SHP77 (cell line): ENCODE measurements around the gene EPHB6.

Source experiments
- DNase-seq, 2 experiments: peaks; one replicate each; lab custom pipeline; 2025; lab: John Stamatoyannopoulos, UW

Gene EPHB6, protein sequence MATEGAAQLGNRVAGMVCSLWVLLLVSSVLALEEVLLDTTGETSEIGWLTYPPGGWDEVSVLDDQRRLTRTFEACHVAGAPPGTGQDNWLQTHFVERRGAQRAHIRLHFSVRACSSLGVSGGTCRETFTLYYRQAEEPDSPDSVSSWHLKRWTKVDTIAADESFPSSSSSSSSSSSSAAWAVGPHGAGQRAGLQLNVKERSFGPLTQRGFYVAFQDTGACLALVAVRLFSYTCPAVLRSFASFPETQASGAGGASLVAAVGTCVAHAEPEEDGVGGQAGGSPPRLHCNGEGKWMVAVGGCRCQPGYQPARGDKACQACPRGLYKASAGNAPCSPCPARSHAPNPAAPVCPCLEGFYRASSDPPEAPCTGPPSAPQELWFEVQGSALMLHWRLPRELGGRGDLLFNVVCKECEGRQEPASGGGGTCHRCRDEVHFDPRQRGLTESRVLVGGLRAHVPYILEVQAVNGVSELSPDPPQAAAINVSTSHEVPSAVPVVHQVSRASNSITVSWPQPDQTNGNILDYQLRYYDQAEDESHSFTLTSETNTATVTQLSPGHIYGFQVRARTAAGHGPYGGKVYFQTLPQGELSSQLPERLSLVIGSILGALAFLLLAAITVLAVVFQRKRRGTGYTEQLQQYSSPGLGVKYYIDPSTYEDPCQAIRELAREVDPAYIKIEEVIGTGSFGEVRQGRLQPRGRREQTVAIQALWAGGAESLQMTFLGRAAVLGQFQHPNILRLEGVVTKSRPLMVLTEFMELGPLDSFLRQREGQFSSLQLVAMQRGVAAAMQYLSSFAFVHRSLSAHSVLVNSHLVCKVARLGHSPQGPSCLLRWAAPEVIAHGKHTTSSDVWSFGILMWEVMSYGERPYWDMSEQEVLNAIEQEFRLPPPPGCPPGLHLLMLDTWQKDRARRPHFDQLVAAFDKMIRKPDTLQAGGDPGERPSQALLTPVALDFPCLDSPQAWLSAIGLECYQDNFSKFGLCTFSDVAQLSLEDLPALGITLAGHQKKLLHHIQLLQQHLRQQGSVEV

DNA sequence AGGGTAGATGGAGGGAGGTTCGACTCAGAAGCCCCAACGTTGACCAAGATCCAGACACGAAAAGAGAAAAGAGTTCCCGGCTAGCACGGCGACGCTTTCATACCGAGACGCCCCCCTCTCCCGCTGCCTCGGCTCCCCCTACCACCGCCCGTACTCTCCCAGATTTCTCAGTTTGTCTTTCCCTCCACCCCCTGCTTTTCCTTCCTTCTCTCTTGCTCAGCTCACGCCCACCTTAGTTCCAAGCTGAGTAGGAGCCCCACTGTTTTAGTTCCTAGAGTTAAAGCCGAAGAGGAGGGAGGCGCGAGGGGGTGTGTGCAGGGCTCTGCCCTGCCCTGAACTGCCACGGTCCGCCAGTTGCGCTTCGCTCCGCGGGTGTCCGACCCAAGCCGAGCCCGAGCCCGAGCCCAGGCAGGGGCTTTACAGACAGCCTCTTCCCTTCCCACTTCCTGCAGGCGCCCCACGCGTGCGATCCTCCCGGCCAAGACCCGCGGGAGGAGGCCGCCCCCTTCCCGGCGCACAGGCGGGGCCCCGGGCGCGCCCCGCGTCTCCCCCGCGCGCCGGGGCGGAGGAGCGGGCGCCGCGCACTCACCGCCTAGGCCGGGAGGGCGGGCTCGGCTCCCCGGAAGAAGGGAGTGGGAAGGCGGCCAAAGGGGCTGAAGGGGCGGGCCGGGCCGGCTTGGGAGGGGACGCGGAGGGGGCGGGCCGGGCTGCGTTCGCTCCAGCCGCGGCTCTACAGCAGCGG is at the start of gene EPHB6:
Gene EPHB6, plus strand, starts transcription at position 705 of the 742 bp plus-strand sequence. CDS start 8,152 bp downstream, outside the sequence.
- DNase-seq = peak in 1 of 2 experiments; percentile 21

DNA sequence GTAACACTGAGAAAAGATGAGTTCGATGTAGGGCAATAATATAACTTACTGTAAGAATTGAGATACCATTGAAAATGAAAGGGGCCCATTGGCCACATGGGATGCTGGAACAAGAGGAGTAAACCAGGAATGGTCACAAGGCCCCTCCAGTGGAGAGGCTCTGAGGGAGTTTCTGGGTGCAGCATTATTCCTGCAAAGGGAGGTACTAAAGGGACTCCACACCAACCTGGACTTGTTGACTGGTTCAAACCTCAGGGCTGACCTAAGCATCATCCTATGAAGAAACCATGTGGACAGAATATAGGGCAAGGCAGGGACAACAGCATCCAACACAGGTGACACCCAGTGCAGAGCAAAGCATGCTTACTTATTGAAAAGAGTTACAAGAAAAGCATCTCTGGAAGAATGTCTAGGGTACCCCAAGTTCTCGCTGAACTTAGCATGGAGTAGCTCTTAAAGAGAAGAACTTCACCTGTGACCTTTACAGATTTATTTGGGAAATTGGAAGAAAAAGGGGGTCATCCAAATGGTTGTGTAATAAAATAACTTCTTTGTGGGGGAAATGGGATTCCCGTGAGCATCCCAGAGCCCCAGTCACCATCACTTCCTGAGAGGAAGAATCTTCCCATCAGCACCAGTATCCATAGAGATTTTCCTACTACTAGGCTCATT is 49.4 kb upstream of the EPHB6 start:
- DNase-seq = no peak

DNA sequence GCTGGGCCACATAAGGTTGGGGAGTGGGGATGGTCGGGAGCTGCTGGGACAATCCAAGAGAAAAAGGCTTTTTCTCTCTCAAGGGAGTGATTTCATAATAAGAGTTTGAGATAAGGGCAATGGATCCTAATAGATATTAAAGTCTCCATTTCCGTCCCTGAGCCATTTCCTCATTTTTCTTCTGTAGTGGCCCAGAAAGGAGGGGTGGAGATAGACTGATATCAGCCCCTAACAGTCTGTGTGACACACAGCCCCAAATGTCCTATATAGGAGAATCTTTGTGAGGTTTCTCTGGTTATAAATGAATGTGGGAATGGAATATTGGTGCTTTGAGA is 48.9 kb upstream of the EPHB6 start:
- DNase-seq = no peak

DNA sequence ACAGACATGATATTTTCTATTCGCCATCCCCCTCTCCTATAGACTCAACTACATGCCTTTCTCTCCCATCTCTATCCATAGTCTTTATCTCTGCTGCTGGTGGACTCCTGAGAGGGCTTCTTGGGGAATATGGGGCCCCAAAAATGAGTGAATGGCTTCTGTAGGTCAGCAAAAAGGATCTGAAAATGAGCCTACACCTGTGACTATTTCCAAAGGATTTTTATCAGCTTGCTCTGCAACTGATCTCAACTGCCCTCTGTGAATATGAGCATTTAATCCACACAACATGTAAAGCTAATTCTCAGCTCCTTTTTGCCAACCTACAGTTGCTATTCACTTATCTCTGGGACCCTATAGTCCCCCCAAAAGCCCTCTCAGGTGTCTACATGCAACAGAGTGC is 47.9 kb upstream of the EPHB6 start:
- no peak for DNase-seq

DNA sequence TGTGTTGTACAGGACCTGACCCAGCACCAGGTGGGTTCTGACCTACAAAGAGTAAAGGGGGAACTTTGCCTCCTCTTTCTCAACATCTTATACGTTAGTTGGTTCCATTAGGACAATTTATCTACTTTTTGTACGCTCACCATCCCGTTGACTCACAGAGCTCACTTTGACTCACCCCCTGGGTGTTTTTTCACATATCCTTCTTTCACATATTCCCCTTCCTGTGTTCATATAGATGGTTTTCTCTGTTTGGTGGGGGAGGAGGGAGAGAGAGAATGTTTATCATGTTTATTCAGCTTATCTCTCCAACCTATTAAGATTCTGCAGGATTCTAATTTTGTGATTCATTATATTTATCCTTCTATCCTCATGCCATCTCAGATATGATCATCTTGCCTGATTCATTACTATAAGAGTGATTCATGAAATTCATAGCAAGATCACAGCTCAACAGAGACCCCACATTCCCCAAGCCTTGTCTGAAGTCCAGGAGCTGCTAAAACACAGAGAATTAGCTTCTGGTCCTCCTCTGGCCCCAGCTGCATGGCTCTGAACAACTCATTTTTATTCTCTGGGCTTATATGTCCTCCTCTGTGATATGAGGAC is 46.9 kb upstream of the EPHB6 start:
- DNase-seq = no peak

DNA sequence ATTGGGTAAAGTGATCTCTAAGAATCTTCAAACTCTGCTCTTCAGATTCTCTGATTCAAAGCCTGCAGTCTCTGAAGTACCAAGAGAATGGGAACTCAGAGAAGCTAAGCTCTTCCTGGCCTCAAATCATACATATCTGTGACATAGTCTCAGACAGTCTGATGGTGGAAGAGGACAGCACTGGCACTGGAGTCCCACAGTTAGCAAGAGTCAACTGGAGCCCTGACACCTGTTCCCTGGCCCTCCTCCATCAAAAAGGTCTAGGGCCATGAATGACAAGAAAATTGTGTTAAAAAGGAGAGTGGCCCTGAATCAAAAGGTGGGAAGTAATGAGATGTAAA is 46.4 kb upstream of the EPHB6 start:
- no peak for DNase-seq

DNA sequence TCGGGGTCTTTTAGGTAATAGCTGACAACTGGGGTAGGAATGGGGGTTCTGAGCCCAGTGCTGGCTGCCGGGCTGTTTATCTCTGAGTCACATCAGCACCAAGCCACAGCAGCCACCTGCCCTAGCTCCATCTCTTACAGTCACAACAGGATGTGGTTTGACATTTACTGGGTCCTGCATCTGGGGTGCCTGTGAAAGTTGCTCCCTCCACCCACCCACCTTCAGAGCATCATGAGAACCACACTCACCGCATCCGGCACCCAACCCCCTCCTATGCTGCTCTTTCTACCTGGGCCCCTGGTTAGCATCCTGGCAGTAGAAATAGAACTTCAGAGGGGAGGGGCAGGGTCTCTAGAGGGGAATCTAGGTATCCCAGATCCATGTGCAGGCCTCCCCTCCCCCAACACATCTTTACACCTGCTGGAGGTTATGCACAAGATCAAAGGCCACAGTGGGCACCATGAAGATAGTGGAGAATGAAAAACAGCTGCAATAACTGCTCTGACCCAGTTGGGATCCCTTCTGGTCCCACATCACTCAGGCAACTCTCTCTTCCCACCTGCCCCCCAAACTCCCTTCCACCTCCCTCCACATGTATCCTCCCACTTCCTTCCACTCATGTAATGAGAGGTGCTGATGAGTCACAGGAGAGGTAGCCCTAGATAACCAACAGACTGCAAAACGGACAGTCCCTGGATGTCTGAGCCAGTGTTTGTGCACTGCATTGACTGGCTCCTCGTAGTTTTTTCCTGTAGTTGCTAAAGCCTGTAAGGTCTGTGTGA is 45.9 kb upstream of the EPHB6 start:
- no peak for DNase-seq

DNA sequence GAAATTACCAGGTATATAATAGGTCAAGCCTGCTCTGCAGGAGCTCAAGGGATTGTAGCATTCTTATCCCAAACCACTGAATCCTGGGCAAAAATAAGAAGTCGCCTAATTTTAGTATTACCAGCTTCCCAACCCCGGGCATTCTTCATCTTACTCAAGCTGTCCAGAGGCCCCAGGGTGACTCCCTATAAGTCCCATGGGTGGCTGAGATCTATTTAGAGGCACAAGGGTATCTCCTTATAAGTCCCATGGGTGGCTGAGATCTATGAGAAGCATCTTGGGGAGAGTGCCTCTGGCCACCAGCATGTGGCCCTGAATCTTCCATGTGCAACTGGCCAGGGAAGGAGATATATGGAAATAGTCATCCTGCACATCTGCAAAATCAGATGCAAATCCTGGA is 45.2 kb upstream of the EPHB6 start:
- no peak for DNase-seq

DNA sequence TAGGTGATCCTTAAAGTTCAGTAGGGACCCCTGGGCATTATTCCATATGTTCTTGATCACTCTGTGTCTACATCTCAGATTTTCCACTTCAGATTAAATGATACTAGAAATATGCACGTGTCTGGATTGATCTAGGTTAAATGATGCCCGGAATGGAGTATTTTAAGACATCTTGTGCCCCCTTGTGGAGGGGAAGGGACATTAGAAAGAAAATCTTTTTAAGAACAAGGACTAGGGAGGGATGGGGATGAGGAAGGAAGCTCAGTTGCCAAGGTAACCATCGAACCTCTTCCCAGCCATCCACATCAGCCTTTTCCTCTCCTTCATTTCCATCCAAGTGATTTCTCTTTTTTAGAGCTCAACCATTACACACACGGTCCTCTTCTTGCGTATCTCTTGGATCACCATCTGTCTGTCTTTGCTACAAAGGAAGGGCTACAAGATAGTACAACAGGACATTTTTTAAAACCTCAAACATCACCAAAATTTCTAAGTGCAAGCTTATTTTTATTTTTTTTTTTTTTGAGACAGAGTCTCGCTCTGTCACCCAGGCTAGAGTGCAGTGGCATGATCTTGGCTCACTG is 43.6 kb upstream of the EPHB6 start:
- peak; percentile 28 to 40 for DNase-seq

DNA sequence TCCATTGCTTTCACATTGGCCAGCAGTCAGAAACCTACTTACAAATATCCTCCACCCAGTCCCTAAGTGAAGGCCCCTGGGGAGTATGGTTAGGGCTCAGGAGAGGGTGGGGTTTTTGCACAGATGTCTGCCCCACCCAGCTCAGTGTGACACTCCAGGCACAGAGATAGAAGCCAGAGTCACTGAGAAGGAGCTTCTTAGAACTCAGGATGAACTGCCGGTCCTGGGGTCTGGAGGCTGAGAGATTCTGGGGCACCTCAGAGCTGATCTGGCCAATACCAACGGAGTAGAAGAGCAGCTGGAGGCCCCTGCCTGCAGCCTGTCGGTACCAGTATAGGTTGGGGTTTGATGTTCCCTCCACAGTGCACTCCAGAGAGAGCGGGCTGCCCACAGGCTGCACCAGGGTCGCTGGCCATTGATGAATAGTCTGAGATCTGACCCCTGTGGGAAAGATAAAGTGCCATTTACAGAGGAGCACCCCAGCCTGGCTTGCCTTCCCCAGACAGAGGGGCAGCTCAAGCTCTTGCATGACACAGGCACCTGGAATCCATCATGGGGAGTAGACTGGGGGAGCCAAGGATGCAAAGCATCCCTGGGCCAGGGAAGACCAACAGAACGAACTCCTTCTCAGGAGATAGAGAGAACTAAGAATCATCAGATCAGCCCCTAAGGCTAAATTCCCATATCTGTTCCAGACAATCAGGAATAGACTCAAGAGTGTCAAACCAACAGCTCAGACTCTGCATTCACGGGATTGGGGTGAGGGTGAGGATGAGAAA is 42.2 kb upstream of the EPHB6 start:
- no peak for DNase-seq

DNA sequence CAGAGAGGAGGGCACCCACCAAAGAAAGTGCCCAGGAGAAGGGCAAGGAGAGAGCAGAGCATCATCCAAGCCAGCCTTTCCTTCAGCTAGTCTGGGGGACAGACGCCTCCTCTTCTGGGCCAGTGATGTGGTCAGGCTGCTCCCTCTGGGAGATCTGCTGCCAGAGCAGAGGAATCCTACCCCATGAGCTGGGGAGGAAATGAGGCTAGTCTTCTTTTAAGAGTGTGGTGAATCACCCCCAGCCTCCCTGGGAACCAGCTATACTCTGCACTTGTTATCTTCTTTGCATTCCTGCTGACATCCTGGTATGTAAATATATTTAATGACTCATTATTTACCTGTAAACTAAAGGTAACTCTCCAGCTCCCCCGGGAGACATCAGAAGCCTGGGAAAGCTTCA is 41.6 kb upstream of the EPHB6 start:
- no peak for DNase-seq

DNA sequence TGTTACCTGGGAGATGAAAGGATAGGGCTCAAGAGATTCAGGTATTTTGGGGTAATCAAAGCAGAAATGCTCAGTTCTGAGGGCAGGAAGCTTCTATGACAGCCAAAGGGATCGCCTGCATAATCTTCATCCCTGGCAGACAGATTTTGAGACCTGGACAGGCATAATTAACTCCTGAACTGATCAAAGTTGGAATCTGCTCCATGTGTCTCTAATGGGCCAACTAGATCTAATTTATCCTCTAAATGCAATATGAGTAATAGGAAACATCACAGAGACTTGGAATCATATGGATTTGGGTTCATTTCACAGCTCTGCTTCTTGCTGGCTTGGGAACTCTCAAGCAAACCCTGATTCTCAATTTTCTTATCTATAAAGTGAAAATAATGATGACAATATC is 41.2 kb upstream of the EPHB6 start:
- DNase-seq = no peak

DNA sequence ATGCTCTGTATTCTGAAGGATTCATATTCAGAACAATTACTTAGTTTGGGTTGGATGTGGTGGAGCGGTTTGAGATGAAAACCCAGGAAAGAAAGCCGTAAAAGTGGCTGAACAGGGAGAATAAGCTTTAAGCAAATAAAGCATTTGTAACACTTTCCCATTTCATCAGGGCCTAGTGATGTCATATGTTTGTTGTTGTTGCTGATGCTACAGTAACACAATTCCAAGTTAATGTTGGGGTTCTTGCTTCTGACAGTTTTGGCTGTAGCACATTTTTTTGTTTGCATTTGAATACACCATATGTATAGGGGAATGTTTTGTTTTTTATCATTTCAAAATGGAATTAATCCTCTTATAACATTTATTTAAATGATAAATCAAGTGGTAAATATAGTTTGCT is 40.4 kb upstream of the EPHB6 start:
- no peak for DNase-seq

DNA sequence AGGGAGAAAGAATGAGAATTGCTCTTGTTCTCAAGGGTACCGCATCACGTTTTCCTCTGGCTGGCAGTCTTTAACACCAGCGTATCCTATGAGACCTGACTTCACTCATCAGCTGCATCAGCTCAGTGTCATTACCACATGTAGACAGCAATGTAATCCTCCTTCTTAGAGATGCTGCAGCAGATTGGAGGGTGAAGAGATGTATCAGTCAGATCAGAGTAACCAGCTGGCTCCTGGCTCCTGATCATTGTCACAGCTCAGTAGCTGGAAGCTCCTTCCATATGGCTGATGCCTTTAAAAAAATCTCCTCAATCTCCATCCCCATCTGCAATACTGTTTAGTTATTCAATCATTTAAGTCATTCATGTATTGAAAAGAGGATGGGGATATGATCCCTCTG is 39.7 kb upstream of the EPHB6 start:
- no peak for DNase-seq

DNA sequence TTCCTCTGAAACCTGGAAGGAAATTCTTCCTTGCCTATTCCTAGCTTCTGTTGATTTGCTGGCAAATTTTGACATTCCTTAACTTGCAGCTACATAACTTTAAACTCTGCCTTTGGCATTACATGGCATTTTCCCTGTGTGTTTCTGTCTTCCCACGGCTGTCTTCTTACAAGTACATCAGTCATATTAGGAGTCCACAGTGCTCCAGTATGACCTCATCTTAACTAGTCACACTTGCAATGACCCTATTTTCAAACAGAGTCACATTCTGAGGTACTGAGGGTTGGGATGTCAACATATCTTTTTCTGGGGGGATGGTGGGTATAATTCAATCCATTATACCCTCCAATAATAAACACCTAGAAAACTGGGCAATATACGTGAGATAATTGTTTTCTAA is 37.4 kb upstream of the EPHB6 start:
- no peak for DNase-seq

DNA sequence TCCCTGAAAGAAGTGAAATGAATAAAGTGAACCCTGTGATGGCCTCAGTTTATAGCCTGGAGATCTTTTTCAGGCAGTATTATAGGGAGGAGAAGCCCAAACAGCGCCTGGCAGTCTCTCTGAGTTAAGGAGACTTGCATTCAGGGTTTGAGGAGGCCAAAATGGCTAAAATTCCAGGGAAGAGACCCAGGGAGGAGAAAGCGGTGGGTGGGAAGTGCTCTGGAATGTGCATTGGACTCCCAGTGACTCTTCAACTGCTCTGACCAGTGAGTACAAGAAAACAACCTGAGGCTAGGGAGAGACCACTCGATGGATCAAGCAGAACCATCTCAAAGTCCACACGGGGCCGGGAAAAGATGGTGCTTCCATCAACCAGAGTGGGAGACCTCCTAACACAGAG is 35.3 kb upstream of the EPHB6 start:
- DNase-seq = no peak

DNA sequence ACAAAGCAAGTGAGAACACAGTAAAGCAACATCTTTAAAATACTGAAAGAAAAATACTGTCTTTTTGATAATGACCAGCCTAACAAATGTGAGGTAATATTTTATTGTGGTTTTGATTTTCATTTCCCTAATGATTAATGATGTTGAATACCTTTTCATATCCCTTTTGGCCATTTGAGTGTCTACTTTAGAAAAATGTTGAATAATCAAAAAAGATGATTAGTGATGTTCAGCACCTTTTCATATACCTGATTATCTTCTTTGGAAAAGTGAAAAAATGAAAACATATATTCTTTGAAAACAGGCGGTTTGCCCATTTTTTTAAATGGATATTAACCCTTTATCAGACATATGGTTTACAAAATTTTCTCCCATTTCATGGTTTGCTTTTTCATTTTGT is 32.2 kb upstream of the EPHB6 start:
- no peak for DNase-seq

DNA sequence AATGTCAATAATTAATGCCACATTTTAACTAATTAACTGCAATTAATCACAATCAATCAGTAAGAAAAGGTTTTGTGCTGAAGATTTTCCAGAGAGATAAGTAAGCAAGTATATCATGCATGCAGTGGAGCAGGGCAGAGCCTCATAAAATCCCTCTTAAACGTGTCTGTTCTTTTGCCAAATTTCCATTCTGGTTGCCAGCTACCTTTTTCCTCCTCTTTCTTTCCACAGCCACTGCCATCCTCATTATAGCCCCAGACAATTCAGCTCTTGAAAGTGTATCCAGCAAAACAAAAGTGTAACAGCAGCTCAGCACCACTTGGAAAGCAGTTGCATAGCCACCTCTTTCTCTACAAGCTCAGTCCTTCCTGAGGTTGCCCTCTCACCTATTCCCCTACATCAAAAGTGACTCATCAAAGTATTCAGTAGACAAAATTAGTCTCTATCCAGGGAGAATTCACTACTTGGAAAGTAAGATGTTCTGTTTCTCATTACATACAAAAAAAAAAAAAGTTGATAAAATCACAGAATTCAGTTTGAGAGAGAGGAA is 26.9 kb upstream of the EPHB6 start:
- DNase-seq = no peak

DNA sequence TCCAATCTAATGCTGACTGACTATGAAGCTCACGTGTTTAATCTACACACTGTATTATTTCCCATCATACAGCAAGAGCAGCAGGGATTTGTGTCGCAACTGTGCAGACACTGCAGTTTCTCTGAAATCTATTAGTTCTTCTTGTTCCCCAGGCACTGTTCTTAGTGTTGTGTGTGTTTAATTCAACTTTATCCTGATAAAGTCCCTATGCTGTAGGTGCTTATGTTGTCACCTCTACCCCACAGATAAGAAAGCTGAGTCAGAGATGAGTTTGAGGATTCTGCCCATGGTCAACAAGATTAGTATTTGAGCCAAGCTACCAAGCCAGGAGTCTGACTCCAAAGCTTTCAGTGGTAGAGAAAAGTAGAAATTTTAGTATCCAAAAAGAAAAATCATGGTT is 22.5 kb upstream of the EPHB6 start:
- DNase-seq = no peak
